ENCODE measurements around the gene PSMD13. TPM values are rescaled to one million over a fixed set of nuclear protein-coding genes. Genes with fewer than 3 reads are reported as not detected.

PSMD13 gene
- polyA plus RNA-seq, 1 donor (not counting 4 experiments of a cell fraction or from before 2014, with no cell fraction given): 184 TPM

GRCh38 chr11:227824-228379 lies 8.9 kb upstream of the PSMD13 start:
- no peak for FAIRE-seq
- Histone ChIP-seq H3K27me3 (ENCODE audit: control insufficient read depth, extremely low read depth, insufficient read depth, low read length) (no peaks in the 10 kb centered on the region), H3K9me3 (ENCODE audit: control insufficient read depth, low read depth, low read length) (no peaks in the 10 kb centered on the region), H3K4me2 (ENCODE audit: control insufficient read depth, extremely low read depth, insufficient read depth, low read depth, low read length) (no peak overlapping the region), H2AFZ (ENCODE audit: control insufficient read depth, low read length) (no peak overlapping the region), H3K4me1 (ENCODE audit: control insufficient read depth, extremely low read depth, insufficient read depth, low read length) (peaks cover 8% of the 10 kb centered on the region), H3K9me1 (ENCODE audit: control insufficient read depth, extremely low read depth, insufficient read depth, low read length) (no peaks in the 10 kb centered on the region), H3K9ac (ENCODE audit: control insufficient read depth, extremely low read depth, insufficient read depth, low read length) (no peak overlapping the region), H3K36me3 (ENCODE audit: control insufficient read depth in 2 of 2, extremely low read depth in 1 of 2, insufficient read depth in 2 of 2, low read length in 2 of 2) (peaks cover 1 to 2% of the 10 kb centered on the region in 2 experiments), H3K4me3 (ENCODE audit: control insufficient read depth in 2 of 3, extremely low read depth in 1 of 3, insufficient read depth in 2 of 3, low read depth in 1 of 3, low read length in 3 of 3) (no peak overlapping the region), H4K20me1 (ENCODE audit: control insufficient read depth, extremely low read depth, insufficient read depth, low read length) (no peaks in the 10 kb centered on the region), H3K79me2 (ENCODE audit: control insufficient read depth, insufficient read depth, low read length) (no peaks in the 10 kb centered on the region), H3K27ac (ENCODE audit: control insufficient read depth, insufficient read depth, low read length) (no peak overlapping the region)
- DNase-seq (ENCODE audit: low read depth, low spot score): no peak
- TF ChIP-seq EZH2 (IDR thresholded peaks at IDR 0.05; ENCODE audit: low read length) (no peak), CTCF (optimal IDR thresholded peaks at IDR 0.05 in 1 of 3, IDR thresholded peaks at IDR 0.05 in 1 of 3, conservative IDR thresholded peaks at IDR 0.05 in 1 of 3; ENCODE audit: extremely low read depth in 1 of 3, insufficient read depth in 2 of 3, low read length in 3 of 3) (no peak)
- dilution Hi-C loops (cut with MboI; ENCODE audit: extremely low pct_ligation_motif_present, low sequenced_read_pairs): no loop called here

- Histone ChIP-seq H3K36me3 (ENCODE audit: control insufficient read depth in 2 of 2, extremely low read depth in 1 of 2, insufficient read depth in 2 of 2, low read length in 2 of 2) (peaks cover 0 to 1% of the 10 kb centered on the region in 2 experiments), H3K4me2 (ENCODE audit: control insufficient read depth, extremely low read depth, insufficient read depth, low read depth, low read length) (no peak overlapping the region), H3K9ac (ENCODE audit: control insufficient read depth, extremely low read depth, insufficient read depth, low read length) (no peak overlapping the region), H2AFZ (ENCODE audit: control insufficient read depth, low read length) (no peak overlapping the region), H3K9me1 (ENCODE audit: control insufficient read depth, extremely low read depth, insufficient read depth, low read length) (no peaks in the 10 kb centered on the region), H3K4me3 (ENCODE audit: control insufficient read depth in 2 of 3, extremely low read depth in 1 of 3, insufficient read depth in 2 of 3, low read depth in 1 of 3, low read length in 3 of 3) (no peak overlapping the region), H3K27me3 (ENCODE audit: control insufficient read depth, extremely low read depth, insufficient read depth, low read length) (no peaks in the 10 kb centered on the region), H3K4me1 (ENCODE audit: control insufficient read depth, extremely low read depth, insufficient read depth, low read length) (peaks cover 6% of the 10 kb centered on the region), H3K79me2 (ENCODE audit: control insufficient read depth, insufficient read depth, low read length) (peaks cover 3% of the 10 kb centered on the region), H4K20me1 (ENCODE audit: control insufficient read depth, extremely low read depth, insufficient read depth, low read length) (no peaks in the 10 kb centered on the region), H3K9me3 (ENCODE audit: control insufficient read depth, low read depth, low read length) (no peaks in the 10 kb centered on the region), H3K27ac (ENCODE audit: control insufficient read depth, insufficient read depth, low read length) (no peak overlapping the region)
- TF ChIP-seq EZH2 (IDR thresholded peaks at IDR 0.05; ENCODE audit: low read length) (no peak), CTCF (optimal IDR thresholded peaks at IDR 0.05 in 1 of 3, IDR thresholded peaks at IDR 0.05 in 1 of 3, conservative IDR thresholded peaks at IDR 0.05 in 1 of 3; ENCODE audit: extremely low read depth in 1 of 3, insufficient read depth in 2 of 3, low read length in 3 of 3) (no peak)
- DNase-seq (ENCODE audit: low read depth, low spot score) (no peak), FAIRE-seq (no peak)
- dilution Hi-C loops (cut with MboI; ENCODE audit: extremely low pct_ligation_motif_present, low sequenced_read_pairs): no loop called here
These were observed 6.3 kb upstream of the PSMD13 start for GRCh38 chr11:230431-230830.

Data from keratinocyte (primary cell).